DND-41 (cell line): ENCODE measurements around the gene UNC13C.

Experiments used
- ATAC-seq: fragments of 200-7000 bp; cut with Tn5 transposase; 3 replicates; pipeline ENCODE4 v1.9.1; 2021; ENCODE audit warnings: low read depth; ENCODE audit not compliant: insufficient read depth
- DNase-seq: peaks from one replicate; pipeline ENCODE4 v3.0.0-alpha.2; 2020
- H2AFZ ChIP-seq: 2 replicates; pipeline ENCODE4 v1.6.0; 2012; ENCODE audit warnings: low read depth, low read length
- H3K27ac ChIP-seq: 2 replicates; pipeline ENCODE4 v1.5.1; 2012; ENCODE audit warnings: low read length, inconsistent platforms
- H3K27me3 ChIP-seq: fragments of 200-600 bp; sonication (generic); 2 replicates; pipeline ENCODE4 v1.6.0; 2012; ENCODE audit warnings: low read length, mild to moderate bottlenecking, inconsistent platforms; ENCODE audit not compliant: insufficient read depth, poor library complexity
- H3K36me3 ChIP-seq: 2 replicates; pipeline ENCODE4 v1.5.1; 2012; ENCODE audit warnings: low read length, inconsistent platforms; ENCODE audit not compliant: insufficient read depth
- H3K4me1 ChIP-seq: 2 replicates; pipeline ENCODE4 v1.5.1; 2012; ENCODE audit warnings: mild to moderate bottlenecking, low read length; ENCODE audit not compliant: insufficient read depth
- H3K4me2 ChIP-seq: 2 replicates; pipeline ENCODE4 v1.6.0; 2012; ENCODE audit warnings: mild to moderate bottlenecking, moderate library complexity, low read length, inconsistent platforms; ENCODE audit not compliant: insufficient read depth
- H3K4me3 ChIP-seq, 2 experiments: fragments of 200-600 bp in 1 of 2; shearing (Covaris generic) in 1 of 2; 2 replicates each; pipeline ENCODE4 v1.5.1; 2012 to 2016; ENCODE audit warnings: inconsistent platforms in 2 of 2, low read length in 2 of 2, mild to moderate bottlenecking in 2 of 2, low read depth in 1 of 2, moderate library complexity in 1 of 2
- H3K79me2 ChIP-seq: 2 replicates; pipeline ENCODE4 v1.6.0; 2012; ENCODE audit warnings: low read length, inconsistent platforms; ENCODE audit not compliant: insufficient read depth
- H3K9ac ChIP-seq: 2 replicates; pipeline ENCODE4 v1.6.0; 2012; ENCODE audit warnings: low read depth, mild to moderate bottlenecking, inconsistent platforms, low read length, moderate library complexity
- H3K9me3 ChIP-seq: 2 replicates; pipeline ENCODE4 v1.5.1; 2012; ENCODE audit warnings: low read length, moderate library complexity, mild to moderate bottlenecking, inconsistent platforms; ENCODE audit not compliant: insufficient read depth, severe bottlenecking
- H4K20me1 ChIP-seq: 2 replicates; pipeline ENCODE4 v1.6.0; 2012; ENCODE audit warnings: low read length; ENCODE audit not compliant: insufficient read depth
- CTCF ChIP-seq: IDR thresholded peaks from 2 replicates; pipeline ENCODE4 v1.5.1; 2012; ENCODE audit warnings: borderline replicate concordance, low read length, moderate library complexity, mild to moderate bottlenecking; ENCODE audit not compliant: poor library complexity, severe bottlenecking; ENCODE audit errors: extremely low read depth
- EZH2 ChIP-seq: IDR thresholded peaks from 3 replicates; pipeline ENCODE4 v1.6.1; 2012; ENCODE audit warnings: borderline replicate concordance, low read depth, mild to moderate bottlenecking, moderate library complexity, low read length, inconsistent platforms; ENCODE audit not compliant: severe bottlenecking

UNC13C gene

GRCh38 chr15:54347082-54347827, 369.0 kb downstream of the UNC13C start:
- Histone ChIP-seq H3K9me3 (no peaks in the 10 kb centered on the region), H3K4me1 (no peaks in the 10 kb centered on the region), H3K4me2 (no peak overlapping the region), H3K9ac (no peak overlapping the region), H3K4me3 (no peak overlapping the region), H3K27ac (no peak overlapping the region), H3K36me3 (no peaks in the 10 kb centered on the region), H4K20me1 (no peaks in the 10 kb centered on the region), H3K27me3 (no peaks in the 10 kb centered on the region), H2AFZ (no peak overlapping the region), H3K79me2 (no peaks in the 10 kb centered on the region)
- no peak for DNase-seq
- ATAC-seq, result no peak
- TF ChIP-seq EZH2, result no peak

GRCh38 chr15:54353726-54354125, 375.5 kb downstream of the UNC13C start:
- Histone ChIP-seq H4K20me1 (no peaks in the 10 kb centered on the region), H3K9ac (no peak overlapping the region), H2AFZ (no peak overlapping the region), H3K36me3 (no peaks in the 10 kb centered on the region), H3K4me2 (no peak overlapping the region), H3K9me3 (no peaks in the 10 kb centered on the region), H3K4me3 (no peak overlapping the region), H3K79me2 (no peaks in the 10 kb centered on the region), H3K27me3 (no peaks in the 10 kb centered on the region), H3K4me1 (no peaks in the 10 kb centered on the region), H3K27ac (no peak overlapping the region)
- TF ChIP-seq EZH2, result no peak
- TF ChIP-seq CTCF, result no peak
- DNase-seq (no peak), ATAC-seq (no peak)

GRCh38 chr15:54354341-54354740, 376.1 kb downstream of the UNC13C start:
- no peaks in the 10 kb centered on the region for H3K9me3 ChIP-seq
- H3K79me2 ChIP-seq, result no peaks in the 10 kb centered on the region
- H4K20me1 ChIP-seq, result no peaks in the 10 kb centered on the region
- no peak for TF ChIP-seq CTCF
- no peak for TF ChIP-seq EZH2
- DNase-seq, result no peak
- no peaks in the 10 kb centered on the region for H3K36me3 ChIP-seq
- no peak for ATAC-seq
- no peak overlapping the region for H3K4me3 ChIP-seq
- H3K9ac ChIP-seq, result no peak overlapping the region
- H3K27me3 ChIP-seq, result no peaks in the 10 kb centered on the region
- no peaks in the 10 kb centered on the region for H3K4me1 ChIP-seq
- no peak overlapping the region for H2AFZ ChIP-seq
- no peak overlapping the region for H3K4me2 ChIP-seq
- H3K27ac ChIP-seq, result no peak overlapping the region

- TF ChIP-seq EZH2, result no peak
- TF ChIP-seq CTCF, result no peak
- no peak overlapping the region for H3K27ac ChIP-seq
Observed at GRCh38 chr15:54364961-54365360, 386.7 kb downstream of the UNC13C start.

More at GRCh38 chr15:54364961-54365360, 386.7 kb downstream of the UNC13C start:
- ATAC-seq (no peak), DNase-seq (no peak)
- Histone ChIP-seq H3K27me3 (no peaks in the 10 kb centered on the region), H2AFZ (no peak overlapping the region), H4K20me1 (no peaks in the 10 kb centered on the region), H3K4me2 (no peak overlapping the region), H3K36me3 (no peaks in the 10 kb centered on the region), H3K9ac (no peak overlapping the region), H3K4me3 (no peak overlapping the region), H3K79me2 (no peaks in the 10 kb centered on the region), H3K4me1 (no peaks in the 10 kb centered on the region), H3K9me3 (no peaks in the 10 kb centered on the region)
